GM21825 (cell line): Measurements from ENCODE around the gene LHPP.

Source experiments
- ATAC-seq: cut with Tn5 transposase; IDR thresholded peaks from one replicate; pipeline ENCODE4 v1.9.1; 2021; ENCODE audit warnings: mild to moderate bottlenecking, moderate library complexity; ENCODE audit not compliant: unreplicated experiment

LHPP gene

DNA sequence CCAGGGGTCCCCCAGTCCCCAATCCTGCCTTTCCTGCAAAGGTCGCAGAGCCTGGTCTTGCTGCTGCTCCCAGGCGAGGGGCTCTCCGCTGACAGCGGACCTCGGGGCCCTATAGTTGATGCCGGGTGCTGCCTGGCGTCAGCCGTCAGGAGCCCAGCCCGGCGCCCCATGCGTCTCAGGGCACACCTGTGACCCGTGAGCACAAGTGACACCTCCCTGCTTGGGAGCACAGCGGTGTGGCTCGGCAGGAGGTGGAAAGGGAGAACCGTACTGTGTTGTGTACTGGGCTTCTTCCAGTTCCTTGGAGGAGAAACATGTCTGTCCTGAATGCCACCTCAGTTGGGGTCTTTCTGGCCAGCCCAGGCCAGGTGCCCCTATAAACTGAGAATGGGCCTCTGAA, 56.7 kb downstream of the LHPP start:
- ATAC-seq = no peak

DNA sequence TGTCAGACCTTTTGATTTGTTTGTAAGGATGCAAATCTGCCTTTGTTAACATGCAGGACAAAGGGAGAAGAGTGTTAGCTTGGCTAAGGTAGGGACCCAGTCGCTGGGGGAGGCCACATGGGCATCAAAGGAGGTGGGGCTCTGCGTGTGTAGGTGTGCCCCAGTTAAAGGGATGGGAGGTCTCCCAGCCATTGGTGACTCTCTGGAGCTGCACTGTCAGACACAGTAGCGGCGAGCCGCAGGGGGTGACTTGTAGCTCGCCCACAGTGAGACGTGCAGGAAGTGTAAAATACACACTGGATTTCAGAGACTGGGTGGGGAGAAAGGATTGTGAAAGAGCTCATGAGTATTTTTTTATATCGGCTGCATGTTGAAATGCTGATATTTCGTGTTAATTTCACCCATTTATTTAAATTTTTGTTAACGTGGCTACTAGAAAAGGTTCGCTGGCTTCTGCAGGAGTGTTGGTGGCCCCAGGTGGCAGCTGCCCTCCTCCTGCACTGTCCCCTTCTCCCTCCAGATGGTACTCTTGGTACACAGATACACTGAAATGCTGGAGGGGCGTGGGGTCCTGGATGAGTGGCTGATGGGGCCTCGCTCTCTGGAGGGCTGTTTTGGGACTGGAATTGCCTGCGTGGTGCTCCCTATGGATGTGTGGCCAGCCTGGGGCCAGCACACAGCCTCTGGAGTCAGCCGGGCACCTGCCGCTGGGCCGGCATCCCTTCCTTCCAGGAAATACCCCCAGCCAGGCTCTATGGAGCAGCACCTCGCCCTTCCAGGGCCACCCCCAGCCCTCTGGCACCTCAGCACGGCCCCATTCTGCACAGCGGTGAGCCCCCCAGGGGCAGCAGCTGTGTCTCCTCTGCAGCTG, 59.2 kb downstream of the LHPP start:
- no peak for ATAC-seq

GRCh38 chr10:124521429-124521871, 59.8 kb downstream of the LHPP start:
- no peak for ATAC-seq

DNA sequence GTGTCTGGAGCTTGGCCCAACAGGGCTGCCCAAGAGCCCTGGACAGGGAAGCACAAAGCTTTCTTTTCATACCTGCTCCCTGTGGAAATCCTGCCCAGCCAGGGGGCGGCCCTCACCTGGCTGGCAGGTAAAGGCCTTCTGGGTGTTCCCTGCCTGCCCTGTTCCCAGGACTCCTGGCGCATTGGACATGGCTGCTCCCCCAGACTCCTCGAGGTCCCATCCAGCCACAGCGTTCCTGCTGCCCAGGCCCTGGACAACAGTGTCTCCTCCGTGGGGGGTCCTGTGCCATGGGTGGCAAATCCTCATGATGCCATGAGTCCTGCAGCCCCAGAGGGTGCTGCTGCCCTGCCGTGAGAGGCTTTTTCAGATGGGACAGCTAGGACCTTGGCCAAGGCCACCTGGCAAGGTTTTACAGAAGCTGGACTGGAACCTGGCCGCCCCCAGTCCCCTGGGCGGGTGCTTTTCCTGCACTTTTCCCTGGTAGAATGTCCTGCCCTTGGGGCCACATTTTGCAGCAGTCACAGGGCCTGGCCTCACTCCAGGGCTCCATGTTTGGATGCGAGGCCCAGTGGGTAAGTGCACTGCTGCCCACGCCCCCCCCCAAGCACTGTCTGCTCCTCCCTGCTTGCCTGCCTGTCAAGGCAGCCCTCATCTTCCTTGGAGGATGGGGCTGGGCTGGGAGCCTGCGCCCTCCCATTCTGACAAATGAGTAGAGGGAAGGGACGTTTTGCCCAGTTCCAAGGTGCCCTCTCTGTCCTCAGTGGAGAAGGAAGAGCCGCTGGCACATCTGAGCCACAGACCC, 60.7 kb downstream of the LHPP start:
- ATAC-seq = no peak

DNA sequence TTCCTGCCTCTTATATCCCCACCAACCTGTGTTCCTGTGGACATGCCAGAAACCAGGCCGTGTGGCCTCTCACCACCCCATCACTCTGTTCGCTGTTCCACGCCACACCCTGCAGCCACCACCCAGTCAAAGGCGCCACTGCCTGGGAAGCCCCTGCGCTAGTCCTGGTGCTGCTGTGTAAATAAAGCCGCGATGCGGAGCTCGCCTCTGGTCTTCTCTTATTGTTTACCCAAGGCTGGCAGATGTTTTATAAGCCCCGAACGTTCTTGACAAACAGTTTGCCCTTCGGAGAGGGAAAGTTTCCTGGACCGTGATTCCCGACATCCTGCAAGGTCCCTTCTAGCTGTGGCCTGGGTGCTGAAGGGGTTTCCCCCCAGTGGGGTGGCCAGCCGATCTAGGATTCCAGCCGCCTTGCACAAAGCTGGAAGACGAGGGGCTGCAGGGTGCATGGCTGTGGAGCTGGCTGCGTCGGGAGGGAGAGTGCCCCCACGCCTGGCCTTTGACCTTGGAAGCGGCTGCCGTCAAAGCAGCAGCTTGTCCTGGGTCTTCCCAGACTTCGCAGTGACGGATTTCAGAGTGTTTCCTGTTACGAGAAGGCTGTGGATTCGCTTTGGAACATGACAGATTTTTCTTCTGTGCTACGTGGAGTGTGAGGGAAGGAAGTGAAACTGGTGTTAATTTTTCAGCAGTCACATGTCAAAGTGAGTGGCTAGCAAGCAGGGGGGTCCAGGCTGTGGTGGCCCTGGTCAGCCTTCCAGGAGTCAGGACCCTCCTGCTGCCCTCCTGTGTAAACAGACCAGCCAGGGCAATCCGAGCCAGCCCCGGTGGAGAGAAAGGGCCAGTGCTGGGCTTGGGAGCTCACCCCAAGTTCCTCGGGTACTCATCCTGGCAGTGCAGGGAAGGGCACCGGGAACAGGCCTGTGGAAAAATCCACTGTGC, 61.6 kb downstream of the LHPP start:
- ATAC-seq = no peak

DNA sequence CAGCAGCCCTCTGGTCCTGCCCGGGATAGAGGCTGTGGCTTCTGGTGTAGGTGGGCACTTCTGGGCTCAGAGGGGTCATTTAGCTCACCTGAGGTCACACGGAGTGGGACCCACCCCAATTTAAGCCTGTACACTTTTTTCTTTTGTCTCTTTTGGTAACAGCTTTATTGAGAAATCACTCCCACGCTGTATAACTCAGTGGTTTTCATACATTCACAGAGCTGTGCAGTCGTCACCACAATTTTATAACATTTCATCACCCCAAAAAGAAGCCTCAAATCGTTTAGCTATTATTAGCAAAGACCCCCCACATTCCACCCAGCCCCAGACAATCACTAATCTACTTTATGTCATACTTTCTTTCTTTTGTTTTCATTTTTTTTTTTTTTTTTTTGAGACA, 62.3 kb downstream of the LHPP start:
- ATAC-seq = no peak

DNA sequence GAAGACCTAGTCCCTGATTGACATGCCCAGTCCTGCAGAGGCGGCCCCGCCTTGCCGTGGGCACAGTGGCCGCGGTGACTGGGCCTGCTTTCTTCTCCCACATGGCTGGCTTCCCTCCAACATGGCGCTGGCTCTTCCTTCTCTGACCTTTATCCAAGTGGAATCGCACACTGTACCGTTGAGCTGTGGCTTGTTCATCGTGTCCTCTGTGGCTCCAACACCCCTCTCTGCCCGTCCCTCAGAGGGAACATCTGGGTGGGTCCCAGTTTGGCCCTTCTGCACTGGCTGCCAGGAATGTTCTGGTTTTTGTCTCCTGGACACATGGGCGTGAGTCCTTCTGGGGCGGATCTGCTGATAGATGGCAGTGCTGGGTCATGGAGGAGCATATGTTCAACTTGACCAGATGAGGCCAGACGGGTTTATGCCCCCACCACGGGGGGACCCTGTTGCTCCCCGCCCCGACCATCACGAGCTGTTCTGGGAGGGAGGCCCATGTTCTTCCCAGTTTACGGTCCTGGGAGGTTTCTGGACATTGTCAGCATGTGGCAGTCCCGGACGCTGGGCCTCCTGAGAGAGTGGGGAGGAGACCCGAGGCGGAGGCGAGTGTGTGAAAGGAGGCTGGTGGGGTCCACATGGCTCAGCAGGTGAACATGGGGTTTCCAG, 63.5 kb downstream of the LHPP start:
- ATAC-seq = no peak

DNA sequence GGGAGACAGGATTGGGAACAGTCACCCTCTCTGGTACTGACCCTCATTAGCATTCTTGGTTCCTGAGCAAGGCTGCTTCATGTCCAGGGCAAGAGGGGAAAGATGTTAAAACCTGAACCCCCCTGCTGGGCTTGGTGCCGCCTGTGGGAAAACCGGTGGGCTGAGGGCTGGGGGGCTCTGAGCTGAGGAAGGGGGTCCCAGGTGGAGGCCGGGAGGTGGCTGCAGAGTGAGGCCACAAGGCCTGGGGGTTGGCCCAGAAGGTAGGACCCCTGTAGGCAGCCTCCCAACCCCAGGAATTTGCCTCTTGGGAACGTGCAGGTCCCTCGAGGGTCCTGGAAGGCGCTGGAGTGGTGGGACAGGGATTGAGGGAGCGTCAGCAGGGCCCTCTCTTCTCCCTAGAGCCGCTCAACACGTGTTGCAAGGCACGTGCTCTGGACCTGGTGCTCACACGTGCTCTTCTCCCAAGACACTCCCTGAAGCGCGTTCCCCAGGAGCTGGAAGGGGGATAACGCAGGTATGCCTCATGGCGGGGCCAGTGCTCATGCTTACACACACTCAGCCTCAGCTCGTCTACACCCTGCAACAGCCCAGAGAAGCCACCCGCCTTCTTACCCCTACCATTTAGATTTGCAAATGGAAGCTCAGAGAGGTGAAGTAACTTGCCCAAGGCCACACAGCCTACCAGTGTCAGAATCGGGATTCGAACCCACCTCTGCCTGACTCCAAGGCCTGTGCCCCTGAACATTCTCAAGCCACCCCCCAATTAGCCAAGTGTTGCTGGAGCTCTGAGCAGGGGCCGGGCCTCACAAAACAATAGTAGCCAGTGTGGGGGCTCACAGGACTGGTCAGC, 64.4 kb downstream of the LHPP start:
- ATAC-seq = no peak

GRCh38 chr10:124526621-124527267, 65.1 kb downstream of the LHPP start:
- no peak for ATAC-seq

DNA sequence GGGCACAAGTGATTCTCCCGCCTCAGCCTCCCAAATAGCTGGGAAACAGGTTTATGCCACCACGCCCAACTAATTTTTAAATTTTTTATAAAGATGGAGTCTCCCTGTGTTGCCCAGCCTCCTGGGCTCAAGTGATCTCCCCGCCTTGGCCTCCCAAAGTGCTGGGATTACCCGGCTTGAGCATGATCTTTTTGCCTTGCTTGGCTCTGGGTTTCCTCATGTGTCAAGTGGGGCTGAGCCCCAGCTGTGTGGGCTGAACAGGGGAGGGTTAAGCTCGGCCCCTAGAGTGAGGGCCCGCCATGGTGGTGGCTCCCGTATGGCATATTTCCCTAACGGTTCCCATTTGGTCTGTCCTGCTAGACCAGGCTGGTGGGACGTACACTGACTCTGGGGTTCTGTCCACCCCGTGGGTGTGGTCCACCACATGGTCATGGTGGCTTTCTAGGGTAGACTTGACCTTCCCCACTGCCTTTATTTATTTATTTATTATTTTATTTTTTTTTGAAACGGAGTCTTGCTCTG, 66.3 kb downstream of the LHPP start:
- ATAC-seq = no peak

GRCh38 chr10:124529661-124530214, 68.1 kb downstream of the LHPP start:
- no peak for ATAC-seq

DNA sequence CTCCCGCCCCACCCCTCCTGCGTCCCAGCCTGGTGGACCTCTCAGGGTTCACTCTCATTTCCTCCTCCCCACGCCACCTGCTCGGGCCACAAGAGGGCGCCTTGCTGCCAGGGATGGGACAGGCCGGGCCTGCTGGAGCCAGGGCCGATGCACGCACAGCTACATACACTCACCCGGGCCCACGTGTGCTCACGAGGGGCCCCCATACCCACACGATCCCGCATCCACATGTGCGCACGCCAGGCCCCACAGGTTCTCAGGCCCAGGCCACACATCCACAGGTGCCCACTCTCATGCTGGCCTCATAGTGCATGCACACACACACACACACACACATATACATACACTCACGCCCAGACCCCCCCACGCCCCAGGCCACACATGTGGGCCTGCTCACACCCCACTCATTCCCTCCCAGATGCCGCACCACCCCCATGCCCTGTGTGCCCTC, 68.6 kb downstream of the LHPP start:
- ATAC-seq = peak; percentile 86

- ATAC-seq = no peak
Measured at GRCh38 chr10:124530816-124531215, 69.2 kb downstream of the LHPP start.

GRCh38 chr10:124532106-124532641, 70.6 kb downstream of the LHPP start:
- ATAC-seq = no peak

- ATAC-seq = no peak
Measured at GRCh38 chr10:124532788-124533187, 71.2 kb downstream of the LHPP start.

DNA sequence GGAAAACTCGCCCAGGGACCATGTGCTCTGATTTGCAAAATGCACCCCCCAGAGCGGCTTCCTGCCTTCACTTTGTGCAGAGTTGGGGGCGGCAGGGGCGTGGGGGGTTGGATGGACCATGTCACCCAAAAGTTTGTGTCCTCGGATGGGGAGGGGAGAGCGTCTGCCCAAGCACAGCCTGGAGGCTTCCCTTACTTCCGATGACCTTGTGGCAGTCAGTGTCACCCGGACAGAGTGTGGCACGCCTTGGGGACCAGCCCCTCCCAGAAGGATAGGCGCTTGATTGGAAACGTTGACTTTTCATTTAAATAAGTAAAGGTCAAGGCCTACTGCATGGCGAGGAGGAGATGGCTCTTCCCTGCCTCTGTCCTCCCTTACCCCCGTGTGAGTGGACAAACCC, 71.6 kb downstream of the LHPP start:
- no peak for ATAC-seq

- ATAC-seq = no peak
Measured at GRCh38 chr10:124534231-124534798, 72.7 kb downstream of the LHPP start.
